B cell (primary cell): ENCODE measurements around the gene KLHL1. TPM values are rescaled to one million over a fixed set of nuclear protein-coding genes. Genes with fewer than 3 reads are reported as not detected.

Source experiments
- ATAC-seq: fragments of 200-7000 bp; cut with Tn5 transposase; one replicate; pipeline ENCODE4 v1.10.0; 2021; ENCODE audit warnings: low read depth, mild to moderate bottlenecking, moderate number of reproducible peaks, moderate library complexity
- CTCF ChIA-PET: fragments of 350-600 bp; sonication (Branson Sonifier 250); formaldehyde crosslinking; loops from one replicate; lab custom pipeline; 2021; ENCODE audit warnings: antibody characterized with exemption, inconsistent platforms; lab: Charles Lee
- POLR2A ChIA-PET: fragments of 350-600 bp; sonication (Branson Sonifier 250); formaldehyde crosslinking; loops from one replicate; lab custom pipeline; 2021; ENCODE audit warnings: antibody characterized with exemption; lab: Charles Lee
- DNase-seq: peaks from one replicate; pipeline ENCODE4 v3.0.0; 2013
- H2AFZ ChIP-seq: 2 replicates; pipeline ENCODE4 v1.6.1; 2012; ENCODE audit warnings: mild to moderate bottlenecking, low read depth, low read length; ENCODE audit not compliant: insufficient read depth, poor library complexity, severe bottlenecking
- H3K27ac ChIP-seq, 2 donors: 1 replicate in 1 of 2; 2 replicates in 1 of 2; pipeline ENCODE4 v1.5.1; 2012 to 2013; ENCODE audit warnings: low read length in 2 of 2, mild to moderate bottlenecking in 2 of 2, moderate library complexity in 1 of 2
- H3K27me3 ChIP-seq, 4 experiments: fragments of 200-600 bp in 1 of 4; sonication (generic) in 1 of 4; replicated peaks in 1 of 4; 1 replicate in 2 of 4; 2 replicates in 2 of 4; pipeline versions ENCODE4 v1.6.1 to v1.7.0; 2013 to 2016; ENCODE audit warnings: low read length in 3 of 4, mild to moderate bottlenecking in 2 of 4, mixed read lengths in 1 of 4, moderate library complexity in 1 of 4; ENCODE audit not compliant: insufficient read depth in 4 of 4, control insufficient read depth in 3 of 4; ENCODE audit errors: control extremely low read depth in 1 of 4
- H3K36me3 ChIP-seq, 2 experiments: replicated peaks in 1 of 2; 1 replicate in 1 of 2; 2 replicates in 1 of 2; pipeline versions ENCODE4 v1.6.1 to v1.7.1; 2013; ENCODE audit warnings: low read length in 1 of 2; ENCODE audit not compliant: insufficient read depth in 2 of 2, control insufficient read depth in 1 of 2; ENCODE audit errors: control extremely low read depth in 1 of 2, extremely low read depth in 1 of 2
- H3K4me1 ChIP-seq, 2 donors: fragments of 200-600 bp in 1 of 2; sonication (generic) in 1 of 2; 1 replicate in 1 of 2; 2 replicates in 1 of 2; pipeline versions ENCODE4 v1.5.1 to v1.6.1; 2013 to 2017; ENCODE audit warnings: low read length in 2 of 2; ENCODE audit not compliant: control insufficient read depth in 2 of 2, insufficient read depth in 2 of 2
- H3K4me2 ChIP-seq: replicated peaks from 2 replicates; pipeline ENCODE3; 2012; ENCODE audit warnings: mild to moderate bottlenecking, low read depth, low read length; ENCODE audit not compliant: poor library complexity, severe bottlenecking
- H3K4me3 ChIP-seq, 5 experiments: fragments of 200-600 bp in 1 of 5; sonication (generic) in 1 of 5; 1 replicate in 3 of 5; 2 replicates in 2 of 5; pipeline versions ENCODE4 v1.5.1 to v1.7.0; 2011 to 2016; ENCODE audit warnings: low read length in 4 of 5, mild to moderate bottlenecking in 4 of 5, low read depth in 2 of 5, control low read depth in 1 of 5, moderate library complexity in 1 of 5; ENCODE audit not compliant: insufficient read depth in 1 of 5; ENCODE audit errors: control extremely low read depth in 1 of 5, extremely low read depth in 1 of 5
- H3K79me2 ChIP-seq: fragments of 200-600 bp; sonication (generic); one replicate; pipeline ENCODE4 v1.6.0; 2016; ENCODE audit warnings: low read length; ENCODE audit not compliant: control insufficient read depth, insufficient read depth
- H3K9ac ChIP-seq: fragments of 200-600 bp; sonication (generic); 2 replicates; pipeline ENCODE4 v1.6.1; 2017; ENCODE audit warnings: mild to moderate bottlenecking, low read length, moderate library complexity
- H3K9me3 ChIP-seq, 3 donors: one replicate each; pipeline versions ENCODE4 v1.6.1 to v1.7.1; 2013; ENCODE audit warnings: low read length in 2 of 3; ENCODE audit not compliant: control insufficient read depth in 2 of 3, insufficient read depth in 1 of 3; ENCODE audit errors: control extremely low read depth in 1 of 3
- H4K20me1 ChIP-seq: 2 replicates; pipeline ENCODE4 v1.6.0; 2012; ENCODE audit warnings: mild to moderate bottlenecking, low read length; ENCODE audit not compliant: insufficient read depth, control insufficient read depth, poor library complexity, severe bottlenecking
- H3K27ac Mint-ChIP-seq: one replicate; pipeline ENCODE4 v1.8.0; 2021; ENCODE audit warnings: mixed read lengths
- H3K27me3 Mint-ChIP-seq: one replicate; pipeline ENCODE4 v1.8.0; 2021; ENCODE audit warnings: mixed read lengths
- H3K4me1 Mint-ChIP-seq: one replicate; pipeline ENCODE4 v1.8.0; 2021; ENCODE audit warnings: mixed read lengths
- H3K4me3 Mint-ChIP-seq: one replicate; pipeline ENCODE4 v1.8.0; 2021; ENCODE audit warnings: mixed read lengths
- H3K9me3 Mint-ChIP-seq: one replicate; pipeline ENCODE4 v1.8.0; 2022; ENCODE audit warnings: mixed read lengths; ENCODE audit not compliant: insufficient read depth
- EZH2 ChIP-seq: IDR thresholded peaks from 2 replicates; pipeline ENCODE4 v1.6.1; 2012; ENCODE audit warnings: borderline replicate concordance, low read depth, mild to moderate bottlenecking, moderate library complexity, low read length; ENCODE audit not compliant: insufficient read depth, poor library complexity, severe bottlenecking
- WGBS: methylation state at CpG from one replicate; pipeline ENCODE4 v1.1.5; 2013; ENCODE audit warnings: missing lambda C conversion rate; ENCODE audit not compliant: insufficient coverage; 5-methylcytosine and 5-hydroxymethylcytosine counted together
- intact Hi-C: fragments of 100-400 bp; cut with micrococcal nuclease; formaldehyde crosslinking; loops from one replicate; pipeline ENCODE4 v1.10.0; 2022
- polyA plus RNA-seq: library from polyadenylated mRNA; depleted of rRNA; stranded (reverse); fragments of >200 nt; gene quantifications from 2 replicates; pipeline ENCODE4 v1.2.3, GENCODE V29; 2012
- total RNA-seq, 2 donors: library from RNA; stranded (reverse); fragments of 120-200 nt in 1 of 2; gene quantifications; 1 replicate in 1 of 2; 2 replicates in 1 of 2; pipeline versions ENCODE4 v1.2.3 to v1.2.4, GENCODE V29; 2013 to 2022
- TF ChIP-seq, protein P1 (sequence below): fragments of 200-600 bp; IDR thresholded peaks from one replicate; pipeline ENCODE4 v1.8.0; 2022; ENCODE audit warnings: antibody characterized with exemption, mild to moderate bottlenecking

The KLHL1 gene
- total and polyA plus RNA-seq, 2 donors (not counting 1 experiment from before 2014, with no cell fraction given), result not detected

DNA sequence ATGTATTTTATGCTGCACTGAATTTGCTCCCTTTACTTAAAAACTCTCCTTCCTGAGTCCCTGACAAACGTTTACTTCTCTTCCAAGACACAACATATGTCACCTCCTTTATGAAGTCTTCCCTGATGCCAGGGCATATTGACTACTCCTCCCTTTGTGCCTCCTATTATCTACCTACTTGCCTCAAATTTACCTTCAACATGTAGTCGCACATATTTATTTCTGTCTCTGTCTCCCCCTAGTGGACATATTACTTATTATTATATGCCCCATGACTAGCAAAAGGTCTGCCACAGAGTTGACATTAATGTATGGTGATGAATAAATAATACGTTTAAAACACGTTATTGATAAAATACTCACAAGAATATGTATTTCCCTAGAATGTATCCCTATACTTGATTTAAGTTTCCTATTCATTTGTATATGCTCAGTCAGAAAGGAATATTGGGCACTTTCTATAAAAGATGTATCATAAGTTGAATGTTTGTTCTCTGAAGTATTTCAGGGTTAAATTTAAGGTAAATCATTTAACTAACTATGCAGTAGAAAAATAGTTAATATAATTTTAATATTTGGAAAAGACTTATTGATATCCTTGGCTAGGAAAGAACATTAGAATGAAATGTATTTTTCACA is 250.9 kb downstream of the KLHL1 start:
- no peaks in the 10 kb centered on the region for H3K27me3 Mint-ChIP-seq
- intact Hi-C loops, result no loop called here
- no peak overlapping the region for H3K4me3 ChIP-seq
- H3K27ac ChIP-seq, result no peak overlapping the region
- H3K9ac ChIP-seq, result no peak overlapping the region
- no peaks in the 10 kb centered on the region for H3K79me2 ChIP-seq
- no peaks in the 10 kb centered on the region for H3K36me3 ChIP-seq
- H3K4me3 Mint-ChIP-seq, result no peak overlapping the region
- H4K20me1 ChIP-seq, result no peaks in the 10 kb centered on the region
- no peaks in the 10 kb centered on the region for H3K27me3 ChIP-seq
- no peaks in the 10 kb centered on the region for H3K4me1 ChIP-seq
- H3K27ac Mint-ChIP-seq, result no peak overlapping the region
- peak; percentile 34 for DNase-seq
- TF ChIP-seq, protein P1, sequence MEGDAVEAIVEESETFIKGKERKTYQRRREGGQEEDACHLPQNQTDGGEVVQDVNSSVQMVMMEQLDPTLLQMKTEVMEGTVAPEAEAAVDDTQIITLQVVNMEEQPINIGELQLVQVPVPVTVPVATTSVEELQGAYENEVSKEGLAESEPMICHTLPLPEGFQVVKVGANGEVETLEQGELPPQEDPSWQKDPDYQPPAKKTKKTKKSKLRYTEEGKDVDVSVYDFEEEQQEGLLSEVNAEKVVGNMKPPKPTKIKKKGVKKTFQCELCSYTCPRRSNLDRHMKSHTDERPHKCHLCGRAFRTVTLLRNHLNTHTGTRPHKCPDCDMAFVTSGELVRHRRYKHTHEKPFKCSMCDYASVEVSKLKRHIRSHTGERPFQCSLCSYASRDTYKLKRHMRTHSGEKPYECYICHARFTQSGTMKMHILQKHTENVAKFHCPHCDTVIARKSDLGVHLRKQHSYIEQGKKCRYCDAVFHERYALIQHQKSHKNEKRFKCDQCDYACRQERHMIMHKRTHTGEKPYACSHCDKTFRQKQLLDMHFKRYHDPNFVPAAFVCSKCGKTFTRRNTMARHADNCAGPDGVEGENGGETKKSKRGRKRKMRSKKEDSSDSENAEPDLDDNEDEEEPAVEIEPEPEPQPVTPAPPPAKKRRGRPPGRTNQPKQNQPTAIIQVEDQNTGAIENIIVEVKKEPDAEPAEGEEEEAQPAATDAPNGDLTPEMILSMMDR, result peak; percentile 82
- TF ChIP-seq EZH2, result no peak
- CTCF ChIA-PET, result no interaction called here
- H3K9me3 ChIP-seq, result no peaks in the 10 kb centered on the region
- POLR2A ChIA-PET, result no interaction called here
- no peak overlapping the region for H2AFZ ChIP-seq
- H3K4me2 ChIP-seq, result no peak overlapping the region
- no peak for ATAC-seq
- no peaks in the 10 kb centered on the region for H3K9me3 Mint-ChIP-seq
- WGBS, result 0% methylated on average over 1 of the region's 4 CpGs
- no peaks in the 10 kb centered on the region for H3K4me1 Mint-ChIP-seq

DNA sequence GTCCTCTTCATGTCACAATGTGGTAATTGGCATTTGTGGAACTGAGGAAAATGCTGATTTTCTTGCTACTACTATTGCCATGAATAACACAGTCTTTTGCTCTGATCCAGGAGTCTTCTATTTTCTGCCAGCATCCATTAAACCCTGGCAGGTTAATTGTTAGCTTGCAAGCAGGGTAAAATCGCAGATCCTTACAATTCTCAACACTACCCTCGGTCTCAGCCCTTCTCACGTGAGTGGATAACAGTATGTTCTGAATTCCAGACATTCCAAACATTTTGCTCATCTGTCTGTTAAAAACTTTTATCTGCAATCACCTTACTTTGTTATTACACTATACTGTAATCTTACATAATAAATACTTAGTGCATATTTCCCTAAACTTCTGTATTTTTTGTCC is 251.9 kb downstream of the KLHL1 start:
- Histone ChIP-seq H3K9ac (no peak overlapping the region), H3K4me3 (no peak overlapping the region), H3K9me3 (no peaks in the 10 kb centered on the region), H3K36me3 (no peaks in the 10 kb centered on the region), H3K4me2 (no peak overlapping the region), H4K20me1 (no peaks in the 10 kb centered on the region), H3K27ac (no peak overlapping the region), H3K27me3 (no peaks in the 10 kb centered on the region), H3K79me2 (no peaks in the 10 kb centered on the region), H2AFZ (no peak overlapping the region), H3K4me1 (no peaks in the 10 kb centered on the region)
- Mint-ChIP-seq H3K4me3 (no peak overlapping the region), H3K27ac (no peak overlapping the region), H3K4me1 (no peaks in the 10 kb centered on the region), H3K27me3 (no peaks in the 10 kb centered on the region), H3K9me3 (no peaks in the 10 kb centered on the region)
- TF ChIP-seq, protein P1, result no peak
- DNase-seq (no peak), ATAC-seq (no peak)
- no CpG with 5 or more reads among the region's 3 CpGs for WGBS
- CTCF ChIA-PET, result no interaction called here
- POLR2A ChIA-PET, result no interaction called here
- intact Hi-C loops, result no loop called here
